HG02678 (cell line): Measurements from ENCODE around the gene ARPC5.

Experiments
- ATAC-seq: cut with Tn5 transposase; IDR thresholded peaks from one replicate; pipeline ENCODE4 v1.9.1; 2021; ENCODE audit warnings: mild to moderate bottlenecking, moderate library complexity; ENCODE audit not compliant: unreplicated experiment

The ARPC5 gene

DNA sequence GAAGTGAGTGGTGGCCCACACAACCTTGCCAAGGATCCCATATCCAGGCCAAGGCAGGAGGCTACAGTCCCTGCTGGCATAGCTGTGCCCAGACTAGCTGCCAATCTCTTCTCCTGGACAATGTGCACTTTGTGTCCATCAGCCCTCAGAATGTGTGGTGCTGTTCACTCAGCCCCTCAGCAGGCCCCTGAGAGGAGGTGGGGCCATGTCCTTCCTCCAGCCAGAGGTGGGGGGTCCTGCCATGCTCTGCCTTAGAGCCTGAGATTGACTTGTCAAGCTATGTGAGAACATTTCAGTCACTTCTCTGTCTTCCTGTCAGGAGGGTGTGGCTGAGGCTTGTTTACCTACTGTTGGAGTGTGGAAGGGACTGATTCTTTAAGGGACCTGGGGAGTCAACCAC lies 46.8 kb downstream of the ARPC5 start:
- ATAC-seq = no peak

DNA sequence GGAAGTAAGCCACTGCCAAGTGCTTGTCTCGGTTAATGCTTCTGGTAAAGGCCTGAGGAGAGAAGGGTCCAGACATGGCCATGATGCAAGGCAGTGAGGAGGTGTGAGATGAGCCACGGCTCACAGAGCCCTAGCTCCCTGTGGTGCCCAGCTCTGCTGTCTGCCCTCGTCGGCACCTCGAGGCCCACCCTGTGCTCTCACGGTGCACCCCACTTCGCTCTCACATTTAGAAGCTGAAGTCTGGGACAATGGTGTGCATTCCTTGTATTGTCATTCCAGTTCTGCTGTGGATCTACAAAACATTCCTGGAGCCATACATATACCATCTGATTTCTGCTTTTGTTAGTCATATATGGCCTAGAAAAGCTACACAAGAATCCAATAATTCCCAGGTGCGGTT lies 48.7 kb downstream of the ARPC5 start:
- no peak for ATAC-seq

DNA sequence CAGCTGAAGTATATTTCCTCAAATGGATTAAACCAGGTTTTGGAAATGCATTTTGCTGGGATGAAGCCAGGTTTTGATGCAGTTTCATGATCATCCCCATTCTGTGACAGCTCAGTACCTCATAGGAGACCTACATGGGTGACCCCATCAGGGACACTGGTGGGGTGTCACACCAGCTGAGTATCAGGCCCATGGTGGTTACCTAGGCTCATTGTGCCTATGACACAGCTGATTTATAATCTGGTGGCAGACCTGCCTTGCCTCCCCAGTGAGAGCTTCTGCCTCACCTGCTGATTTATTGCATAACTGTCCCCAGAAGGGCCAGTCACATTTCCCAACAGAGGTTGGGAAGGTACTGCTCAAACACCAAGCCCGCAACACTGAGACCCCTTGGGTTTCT lies 49.1 kb downstream of the ARPC5 start:
- ATAC-seq = no peak

DNA sequence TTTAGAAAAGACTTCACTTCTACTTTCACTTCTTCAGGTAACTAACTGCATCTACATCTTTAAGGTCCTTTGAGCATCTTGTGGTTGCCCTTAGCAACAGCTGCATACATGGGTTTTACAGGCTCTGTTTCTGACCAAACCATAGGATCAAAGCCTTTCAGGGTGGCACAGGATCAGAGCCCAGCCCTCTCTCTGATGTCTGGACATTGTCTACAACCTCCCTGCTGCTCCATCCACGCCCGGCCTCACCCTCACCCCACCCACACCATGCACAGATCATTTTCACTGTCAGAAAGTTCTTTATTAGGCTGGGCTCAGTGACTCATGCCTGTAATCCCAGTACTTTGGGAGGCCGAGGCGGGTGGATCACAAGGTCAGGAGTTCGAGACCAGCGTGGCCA lies 50.5 kb downstream of the ARPC5 start:
- no peak for ATAC-seq

DNA sequence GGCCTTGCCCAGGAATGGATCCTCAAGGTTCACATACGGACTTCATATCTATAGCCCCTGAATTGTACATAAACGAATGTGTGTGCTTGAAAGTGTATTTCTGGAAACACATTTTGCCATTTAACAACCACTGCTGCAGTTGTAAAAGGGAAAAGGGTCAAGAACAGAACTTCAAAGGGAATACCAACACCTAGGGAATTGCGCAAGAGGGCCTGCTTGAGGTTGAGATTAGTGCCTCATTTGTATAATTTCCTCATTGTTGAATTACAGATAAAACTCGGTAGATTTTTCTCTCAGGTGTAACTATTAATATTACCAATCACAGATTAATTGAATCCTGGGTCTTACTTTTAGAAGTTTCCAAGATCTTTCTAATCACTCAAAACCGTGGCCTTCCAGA lies 51.4 kb downstream of the ARPC5 start:
- ATAC-seq = no peak

DNA sequence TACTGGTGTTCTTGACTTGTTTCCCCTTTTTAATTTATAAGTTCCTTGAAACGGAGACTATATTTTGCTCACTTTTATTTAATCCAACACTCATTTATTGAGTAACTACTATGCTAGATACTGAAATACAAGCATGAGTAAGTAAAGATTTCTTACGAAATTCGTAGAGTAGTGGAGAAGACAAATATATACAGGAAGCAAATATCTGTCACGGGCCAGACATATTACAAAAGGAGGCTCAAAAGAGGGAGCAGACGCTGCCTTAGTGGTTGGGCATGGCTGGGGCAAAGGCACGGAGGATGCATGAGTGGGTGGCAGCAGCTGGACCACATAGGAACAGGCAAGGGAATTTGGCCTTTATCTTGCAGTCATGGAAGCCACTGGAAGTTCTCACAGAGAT lies 52.1 kb downstream of the ARPC5 start:
- ATAC-seq = no peak

DNA sequence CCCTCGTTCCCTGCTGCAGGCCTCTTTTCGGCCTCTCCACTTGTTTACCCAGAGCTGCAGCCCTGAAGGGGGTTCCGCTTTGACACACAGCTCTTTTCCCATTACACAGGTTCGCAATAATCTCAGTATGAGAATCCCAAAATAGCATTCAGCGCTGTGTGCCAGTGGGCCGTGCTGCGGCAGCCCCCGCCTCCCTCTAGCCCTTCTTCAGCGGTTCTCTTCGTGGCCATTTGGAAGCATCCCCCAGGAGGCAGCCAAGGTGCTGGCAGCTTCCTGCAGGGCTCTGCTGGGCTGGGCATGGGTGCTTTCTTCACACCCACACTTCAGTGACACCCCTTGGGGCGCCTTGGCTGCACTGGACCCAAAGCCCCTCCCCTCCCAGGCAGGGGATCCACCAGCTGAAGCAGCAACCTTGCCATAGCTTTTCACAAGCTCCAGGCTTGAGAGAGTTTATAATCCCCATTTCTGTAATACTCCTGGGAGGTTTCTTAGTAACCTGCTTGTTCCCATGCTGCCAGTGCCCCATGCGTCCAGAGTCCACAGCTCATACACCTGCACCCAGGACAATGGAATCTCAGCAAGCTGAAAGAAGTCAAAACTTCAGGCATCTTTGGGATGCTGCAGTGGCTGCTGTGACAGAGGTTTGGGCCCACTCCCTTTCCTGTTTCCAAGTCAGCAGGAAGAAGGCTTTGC lies 53.4 kb downstream of the ARPC5 start:
- ATAC-seq = no peak

DNA sequence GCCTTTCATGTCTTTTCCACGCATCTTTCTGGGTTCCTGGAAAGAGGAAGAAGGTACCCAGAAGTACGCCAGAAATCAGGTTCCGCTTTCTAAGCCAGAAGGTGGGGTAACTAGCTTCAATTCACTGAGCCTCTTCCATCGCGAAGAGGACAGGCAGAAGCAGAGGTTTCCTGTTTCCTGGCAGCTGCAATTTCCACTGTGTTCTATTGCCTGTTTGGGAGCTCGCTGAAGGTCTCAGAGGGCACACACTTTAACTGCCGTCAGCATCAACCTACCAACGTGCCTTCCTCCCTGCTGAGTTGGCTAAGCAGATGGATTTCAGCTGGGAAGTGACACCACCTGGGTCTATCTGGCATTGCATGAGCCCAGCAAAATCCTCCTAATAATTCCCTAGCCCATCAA lies 55.3 kb downstream of the ARPC5 start:
- ATAC-seq = peak; percentile 49

DNA sequence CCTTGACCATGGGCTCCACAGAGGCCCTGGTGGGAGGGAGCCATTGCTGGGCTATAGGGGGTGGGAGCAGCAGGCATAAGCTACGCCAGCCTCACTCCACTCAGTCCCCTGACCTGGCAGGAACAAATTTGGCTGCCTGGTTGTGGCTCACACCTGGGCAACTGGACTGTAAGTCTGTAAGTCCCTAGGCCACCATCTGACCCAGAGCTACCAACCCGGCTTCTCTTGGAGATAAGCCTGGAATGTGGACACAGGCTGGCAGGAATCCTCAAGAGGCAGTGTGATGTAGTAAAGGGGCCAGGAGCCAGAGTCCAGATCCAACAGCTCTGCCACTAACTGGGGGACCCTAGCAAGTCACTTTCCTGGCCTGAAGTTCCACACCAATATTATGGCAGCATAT lies 56.7 kb downstream of the ARPC5 start:
- ATAC-seq = no peak

DNA sequence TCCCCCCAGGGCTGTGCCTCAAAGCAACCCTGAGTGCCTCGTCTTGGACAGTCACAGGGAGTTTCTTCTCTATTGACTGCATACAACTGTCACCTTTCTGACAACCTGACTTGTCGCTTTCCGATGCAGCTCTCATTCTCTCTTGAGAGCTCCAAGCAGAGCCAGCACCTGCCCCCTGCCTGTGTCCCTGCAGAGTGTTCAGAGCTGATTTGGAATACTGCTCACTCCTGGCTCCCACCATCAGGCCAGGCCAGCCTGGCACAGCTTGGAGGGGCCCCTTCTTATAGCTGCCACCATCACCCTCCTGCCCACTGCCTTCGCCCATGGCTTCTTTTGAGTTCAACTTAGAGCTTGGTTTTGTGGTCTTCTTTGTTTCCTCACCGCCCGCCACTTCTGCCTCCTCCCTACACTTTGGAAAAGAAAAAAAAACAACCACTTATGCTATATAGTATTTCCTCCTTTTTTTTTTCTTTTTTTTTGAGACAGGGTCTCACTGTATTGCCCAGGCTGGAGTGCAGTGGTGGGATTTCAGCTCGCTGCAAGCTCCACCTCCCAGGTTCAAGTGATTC lies 57.6 kb downstream of the ARPC5 start:
- no peak for ATAC-seq

DNA sequence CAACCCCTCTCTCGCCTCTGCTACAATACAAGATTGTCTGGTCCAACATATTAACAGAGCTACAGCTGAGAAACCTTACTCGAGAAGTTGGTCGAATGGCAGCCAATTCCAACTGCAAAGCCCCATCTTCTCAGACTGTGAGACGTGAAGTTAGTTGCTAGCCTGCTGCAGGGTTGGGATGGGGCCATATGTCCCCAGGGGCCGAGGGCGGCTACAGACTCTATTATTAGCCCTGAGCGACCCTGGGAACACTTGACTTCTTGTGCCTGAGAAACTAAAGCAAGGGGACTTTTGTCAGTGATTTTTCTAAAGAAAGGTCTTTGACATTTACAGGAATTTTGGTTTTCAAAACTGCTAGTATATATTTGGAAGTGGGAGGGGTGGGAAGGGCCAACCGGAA lies 59.0 kb downstream of the ARPC5 start:
- ATAC-seq = no peak

DNA sequence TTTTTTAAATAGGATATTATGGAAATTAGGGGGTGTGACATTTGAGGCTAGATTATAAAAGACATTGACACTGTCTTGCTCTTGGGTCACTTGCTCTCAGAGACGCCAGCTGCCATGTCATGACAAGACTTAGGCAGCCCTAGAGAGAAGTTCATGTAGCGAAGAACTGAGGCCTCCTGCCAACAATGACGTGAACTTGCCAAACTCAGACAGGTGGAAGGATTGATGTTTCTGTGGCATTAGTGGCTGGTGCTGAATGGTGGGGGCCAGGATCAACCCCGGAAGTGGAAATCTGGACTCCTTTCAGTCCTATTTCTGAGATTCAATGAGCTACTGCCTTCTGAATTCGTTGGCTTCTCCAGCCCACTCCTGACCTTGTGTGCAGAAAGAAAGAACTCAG lies 60.0 kb downstream of the ARPC5 start:
- ATAC-seq = no peak

DNA sequence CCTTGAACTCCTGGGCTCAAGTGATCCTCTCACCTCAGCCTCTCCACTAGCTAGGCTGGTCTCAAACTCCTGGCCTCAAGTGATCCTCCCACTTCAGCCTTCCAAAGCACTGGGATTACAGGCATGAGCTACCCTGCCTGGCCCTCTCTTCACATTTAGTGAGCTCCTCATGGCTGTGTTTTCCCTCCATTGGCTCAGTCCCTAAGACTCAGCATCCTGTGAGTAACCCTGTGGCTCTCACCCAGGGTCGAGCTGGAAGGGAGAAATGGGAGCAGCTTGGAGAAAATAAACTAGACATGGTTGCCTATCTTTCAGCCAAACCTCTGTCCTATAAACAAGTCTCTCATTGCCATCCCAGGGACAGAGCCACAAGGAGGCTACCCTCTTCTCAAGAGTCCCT lies 62.9 kb downstream of the ARPC5 start:
- no peak for ATAC-seq

DNA sequence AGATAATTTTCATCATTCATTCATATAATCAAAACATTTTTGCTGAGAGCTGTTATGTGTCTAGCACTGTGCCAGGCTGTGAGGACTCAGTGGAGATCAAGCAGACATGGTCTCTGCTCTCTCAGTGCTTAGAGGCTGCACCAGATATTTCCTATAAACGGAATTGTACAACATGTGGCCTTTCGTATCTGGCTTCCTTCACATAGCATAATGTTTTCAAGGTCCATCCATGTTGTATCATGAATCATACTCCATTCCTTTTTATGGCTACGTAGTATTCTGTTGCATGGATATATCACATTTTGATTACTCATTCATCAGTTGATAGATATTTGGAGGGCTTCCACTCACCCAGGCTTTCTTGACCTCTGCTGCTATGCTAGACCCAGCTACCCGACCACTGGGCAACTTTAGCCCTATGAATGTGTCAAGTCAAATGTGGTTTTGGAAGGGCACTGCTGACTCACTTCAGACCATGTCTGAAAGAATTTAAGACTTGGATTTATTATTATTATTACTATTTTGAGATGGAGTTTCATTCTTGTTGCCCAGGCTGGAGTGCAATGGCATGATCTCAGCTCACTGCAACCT lies 63.8 kb downstream of the ARPC5 start:
- ATAC-seq = no peak
